ENCODE measurements around the gene CDCA4. TPM values are rescaled to one million over a fixed set of nuclear protein-coding genes. Genes with fewer than 3 reads are reported as not detected.

The CDCA4 gene
- polyA plus RNA-seq, 1 of the 3 experiments (the other 2 are of a cell fraction) = 26.8 TPM

GRCh38 chr14:104974146-104974541 lies 46.7 kb downstream of the CDCA4 start:
- Histone ChIP-seq H3K4me2 (peak overlapping the region; percentile 90), H3K79me2 (ENCODE audit: insufficient read depth) (peaks cover 60% of the 10 kb centered on the region; the same call in 1 of the 2 replicates), H3K4me3 (ENCODE audit: low read depth in 2 of 2, low read length in 1 of 2) (peak overlapping the region in 1 of 2 experiments; percentile 24; a peak in 1 of 4 replicates), H2AFZ (ENCODE audit: low read depth) (peak overlapping the region; percentile 54; the same call in 1 of the 2 replicates), H4K20me1 (ENCODE audit: insufficient read depth) (no peaks in the 10 kb centered on the region), H3K9ac (peak overlapping the region; percentile 76; the same call in 1 of the 2 replicates), H3K36me3 (replicated peaks in 1 of 2; ENCODE audit: control insufficient read depth in 1 of 2, insufficient read depth in 2 of 2, low read length in 1 of 2) (no peaks in the 10 kb centered on the region), H3F3A (replicated peaks; ENCODE audit: insufficient read depth) (peaks cover 24% of the 10 kb centered on the region), H3K4me1 (ENCODE audit: control insufficient read depth in 1 of 2, insufficient read depth in 2 of 2, low read depth in 1 of 2, low read length in 1 of 2) (peaks cover 48 to 53% of the 10 kb centered on the region in 2 experiments; a peak in 3 of 4 replicates), H3K9me2 (no peaks in the 10 kb centered on the region), H3K27me3 (ENCODE audit: insufficient read depth) (no peaks in the 10 kb centered on the region), H3K27ac (ENCODE audit: low read depth in 2 of 2, low read length in 1 of 2) (peak overlapping the region; percentile 70 to 93), H3K9me3 (no peaks in the 10 kb centered on the region)
- TF ChIP-seq SMC3 (IDR thresholded peaks at IDR 0.05; ENCODE audit: low read depth, low read length) (no peak), JUND (IDR thresholded peaks at IDR 0.05) (no peak), CTCF (IDR thresholded peaks at IDR 0.05) (no peak), SIN3A (IDR thresholded peaks at IDR 0.05; ENCODE audit: borderline replicate concordance, low read depth, low read length) (no peak), IRF3 (IDR thresholded peaks at IDR 0.05; ENCODE audit: low read depth, low read length) (no peak), RCOR1 (IDR thresholded peaks at IDR 0.05; ENCODE audit: low read length) (no peak), USF2 (IDR thresholded peaks at IDR 0.05; ENCODE audit: borderline replicate concordance, low read depth, low read length) (no peak), RXRA (IDR thresholded peaks at IDR 0.05; ENCODE audit: borderline replicate concordance, low read depth) (no peak), GATA2 (CRISPR knock-in tag; IDR thresholded peaks at IDR 0.05) (no peak), ELF1 (IDR thresholded peaks at IDR 0.05) (no peak), PBX3 (IDR thresholded peaks at IDR 0.05) (no peak), TCF12 (IDR thresholded peaks at IDR 0.05) (no peak)
- CTCF ChIA-PET = interaction anchor here (0.8 to 11.2 kb wide), 9 partner anchors 10 to 116 kb away, joined by 3 to 284 read pairs (median 5); partner anchors contain the start of gene CDCA4
- POLR2A ChIA-PET = no interaction called here
- WGBS (ENCODE audit: low lambda C conversion rate) = 86% methylated on average over 11 of the region's 13 CpGs
- no peak for DNase-seq
